Endothelial cell of umbilical vein (primary cell): ENCODE measurements around the gene OR4K1. TPM values are rescaled to one million over a fixed set of nuclear protein-coding genes. Genes with fewer than 3 reads are reported as not detected.

ENCODE experiments used
- BruUV-seq: library from RNA; stranded (reverse); fragments of 400-500 nt; replicated peaks from 2 replicates; lab custom pipeline; 2021; lab: Mats Ljungman, UMichigan
- CTCF ChIA-PET: fragments of 300-600, 350-600 bp; sonication (Branson Sonifier 250); formaldehyde crosslinking; loops from one replicate; lab custom pipeline; 2021; ENCODE audit warnings: antibody characterized with exemption, inconsistent platforms; lab: Charles Lee
- POLR2A ChIA-PET: fragments of 300-600, 350-600 bp; sonication (Branson Sonifier 250); formaldehyde crosslinking; loops from one replicate; lab custom pipeline; 2021; ENCODE audit warnings: antibody characterized with exemption, inconsistent platforms; lab: Charles Lee
- DNase-seq: peaks from one replicate; pipeline ENCODE4 v3.0.0-alpha.2; 2011; ENCODE audit warnings: low read depth, low spot score
- FAIRE-seq: peaks from 2 replicates; lab custom pipeline; 2011; peaks lifted over from hg19 to GRCh38; lab: Jason Lieb, UNC
- H2AFZ ChIP-seq: 2 replicates; pipeline ENCODE4 v1.6.0; 2012; ENCODE audit warnings: low read depth, low read length, control low read depth, inconsistent platforms
- H3K27ac ChIP-seq: 2 replicates; pipeline ENCODE4 v1.5.1; 2011; ENCODE audit warnings: low read depth, mild to moderate bottlenecking, control low read depth, low read length, moderate library complexity; ENCODE audit not compliant: insufficient read depth
- H3K27me3 ChIP-seq, 2 experiments: 2 replicates each; pipeline versions ENCODE4 v1.6.0 to v1.6.1; 2011; ENCODE audit warnings: low read length in 2 of 2, mixed read lengths in 1 of 2; ENCODE audit not compliant: control insufficient read depth in 2 of 2, insufficient read depth in 2 of 2
- H3K36me3 ChIP-seq, 2 experiments: 2 replicates in 1 of 2; 3 replicates in 1 of 2; pipeline ENCODE4 v1.5.1; 2011; ENCODE audit warnings: low read length in 2 of 2, mild to moderate bottlenecking in 1 of 2, moderate library complexity in 1 of 2; ENCODE audit not compliant: control insufficient read depth in 2 of 2, insufficient read depth in 2 of 2; ENCODE audit errors: extremely low read depth in 1 of 2
- H3K4me1 ChIP-seq: 3 replicates; pipeline ENCODE4 v1.5.1; 2011; ENCODE audit warnings: mild to moderate bottlenecking, low read length; ENCODE audit not compliant: control insufficient read depth, insufficient read depth; ENCODE audit errors: extremely low read depth
- H3K4me2 ChIP-seq: 2 replicates; pipeline ENCODE4 v1.6.1; 2011; ENCODE audit warnings: low read length, control low read depth, mixed read lengths; ENCODE audit not compliant: insufficient read depth
- H3K4me3 ChIP-seq, 3 experiments: fragments of 200-600 bp in 1 of 3; sonication (generic), shearing (Covaris generic) in 1 of 3; replicated peaks in 1 of 3; 2 replicates each; pipeline ENCODE4 v1.5.1; 2011 to 2016; ENCODE audit warnings: control low read depth in 3 of 3, low read length in 3 of 3, mild to moderate bottlenecking in 2 of 3, inconsistent platforms in 1 of 3, low read depth in 1 of 3, moderate library complexity in 1 of 3; ENCODE audit not compliant: insufficient read depth in 1 of 3
- H3K79me2 ChIP-seq: 2 replicates; pipeline ENCODE4 v1.6.0; 2012; ENCODE audit warnings: low read length, inconsistent platforms; ENCODE audit not compliant: control insufficient read depth, insufficient read depth
- H3K9ac ChIP-seq: replicated peaks from 2 replicates; pipeline ENCODE3; 2011; ENCODE audit warnings: low read length, control low read depth; ENCODE audit not compliant: insufficient read depth; ENCODE audit errors: extremely low read depth
- H3K9me1 ChIP-seq: replicated peaks from 3 replicates; pipeline ENCODE4 v1.6.0; 2011; ENCODE audit warnings: mild to moderate bottlenecking, low read length; ENCODE audit not compliant: control insufficient read depth, insufficient read depth; ENCODE audit errors: extremely low read depth
- H3K9me3 ChIP-seq: replicated peaks from 2 replicates; pipeline ENCODE4 v1.5.1; 2012; ENCODE audit warnings: low read length, inconsistent platforms; ENCODE audit not compliant: control insufficient read depth, insufficient read depth
- H4K20me1 ChIP-seq: replicated peaks from 2 replicates; pipeline ENCODE3; 2011; ENCODE audit warnings: mild to moderate bottlenecking, low read length; ENCODE audit not compliant: control insufficient read depth, insufficient read depth; ENCODE audit errors: extremely low read depth
- CTCF ChIP-seq, 2 donors: IDR thresholded peaks; 1 replicate in 1 of 2; 2 replicates in 1 of 2; pipeline ENCODE4 v1.5.1; 2011; ENCODE audit warnings: low read length in 2 of 2, mild to moderate bottlenecking in 2 of 2, moderate library complexity in 2 of 2, control low read depth in 1 of 2, inconsistent platforms in 1 of 2, low read depth in 1 of 2; ENCODE audit not compliant: insufficient read depth in 1 of 2; ENCODE audit errors: extremely low read depth in 1 of 2
- FOS ChIP-seq: IDR thresholded peaks from 2 replicates; pipeline ENCODE4 v1.6.1; 2011; ENCODE audit warnings: mild to moderate bottlenecking, low read length, moderate library complexity, borderline replicate concordance; ENCODE audit not compliant: insufficient read depth
- GATA2 ChIP-seq: IDR thresholded peaks from 2 replicates; pipeline ENCODE4 v1.7.0; 2011; ENCODE audit warnings: low read depth, mild to moderate bottlenecking, moderate library complexity, mixed read lengths, low read length; ENCODE audit not compliant: insufficient read length, insufficient read depth
- JUN ChIP-seq: IDR thresholded peaks from 2 replicates; pipeline ENCODE4 v1.6.1; 2011; ENCODE audit warnings: borderline replicate concordance, low read depth; ENCODE audit not compliant: insufficient read length, insufficient read depth
- MYC ChIP-seq: IDR thresholded peaks from one replicate; pipeline ENCODE4 v1.6.1; 2011; ENCODE audit warnings: mild to moderate bottlenecking, low read depth, low read length
- POLR2A ChIP-seq: IDR thresholded peaks from 2 replicates; pipeline ENCODE4 v1.6.1; 2012; ENCODE audit warnings: low read depth, mild to moderate bottlenecking, control low read depth, low read length
- POLR2AphosphoS5 ChIP-seq: IDR thresholded peaks from 2 replicates; pipeline ENCODE4 v1.6.1; 2012; ENCODE audit warnings: low read depth, mild to moderate bottlenecking, control low read depth, low read length, moderate library complexity; ENCODE audit not compliant: insufficient read depth
- dilution Hi-C: fragments of 300-500 bp; cut with MboI; formaldehyde crosslinking; loops from one replicate; pipeline ENCODE4 v1.15.0; 2019; ENCODE audit warnings: low sequenced_read_pairs; ENCODE audit not compliant: extremely low pct_ligation_motif_present
- intact Hi-C: fragments of 100-400 bp; cut with micrococcal nuclease; formaldehyde crosslinking; loops from one replicate; pipeline ENCODE4 v1.10.0; 2022
- polyA plus RNA-seq, 4 experiments: library from polyadenylated mRNA; depleted of rRNA in 3 of 4; stranded (reverse) in 3 of 4; unstranded in 1 of 4; fragments of >200 nt; gene quantifications; 2 replicates each; pipeline versions ENCODE4 v1.2.1 to v1.2.3, GENCODE V29; 2011 to 2012; ENCODE audit warnings: missing spikeins in 1 of 4
- total RNA-seq: library from RNA; stranded (reverse); gene quantifications from 2 replicates; pipeline ENCODE4 v1.2.3, GENCODE V29; 2021
- TF ChIP-seq, protein P1 (sequence below): IDR thresholded peaks from 2 replicates; pipeline ENCODE4 v1.6.1; 2011; ENCODE audit not compliant: insufficient read depth, insufficient read length

Gene OR4K1
- total and polyA plus RNA-seq, 2 donors (not counting 3 experiments of a cell fraction or from before 2014, with no cell fraction given), result not detected

- H3K9ac ChIP-seq, result no peak overlapping the region
- no peaks in the 10 kb centered on the region for H3K27me3 ChIP-seq
- peaks cover 2% of the 10 kb centered on the region for H3K9me3 ChIP-seq
- dilution Hi-C loops (no loop called here), intact Hi-C loops (no loop called here)
- H2AFZ ChIP-seq, result no peak overlapping the region
- H4K20me1 ChIP-seq, result no peaks in the 10 kb centered on the region
- no TSS peak for BruUV-seq
- no peak overlapping the region for H3K4me2 ChIP-seq
- no peaks in the 10 kb centered on the region for H3K36me3 ChIP-seq
- H3K9me1 ChIP-seq, result no peaks in the 10 kb centered on the region
- ChIA-PET CTCF (no interaction called here), POLR2A (no interaction called here)
- H3K4me1 ChIP-seq, result no peaks in the 10 kb centered on the region
- no peaks in the 10 kb centered on the region for H3K79me2 ChIP-seq
- no peak overlapping the region for H3K27ac ChIP-seq
- TF ChIP-seq FOS, result no peak
- no peak for TF ChIP-seq POLR2A
- no peak for TF ChIP-seq MYC
- no peak for TF ChIP-seq JUN
- no peak for TF ChIP-seq GATA2
- TF ChIP-seq, protein P1, sequence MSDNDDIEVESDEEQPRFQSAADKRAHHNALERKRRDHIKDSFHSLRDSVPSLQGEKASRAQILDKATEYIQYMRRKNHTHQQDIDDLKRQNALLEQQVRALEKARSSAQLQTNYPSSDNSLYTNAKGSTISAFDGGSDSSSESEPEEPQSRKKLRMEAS, result no peak
- no peak for TF ChIP-seq POLR2AphosphoS5
- TF ChIP-seq CTCF (IDR thresholded peaks at IDR 0.05; ENCODE audit: extremely low read depth in 1 of 2, insufficient read depth in 1 of 2, low read depth in 1 of 2, low read length in 2 of 2), result no peak
- no peak overlapping the region for H3K4me3 ChIP-seq
- no peak for FAIRE-seq
- no peak for DNase-seq
Observed at GRCh38 chr14:19911114-19911513, 19.6 kb upstream of the OR4K1 start.
